Fibroblast of mammary gland (primary cell): ENCODE results near the gene RNF212B.

Source experiments
- DNase-seq: peaks from one replicate; pipeline ENCODE4 v3.0.0-alpha.2; 2010; ENCODE audit warnings: low read depth
- H3K4me3 ChIP-seq: 2 replicates; pipeline ENCODE4 v1.5.1; 2011; ENCODE audit warnings: low read depth, mild to moderate bottlenecking, low read length, moderate library complexity; ENCODE audit not compliant: control insufficient read depth
- TF ChIP-seq, protein P1 (sequence below): conservative IDR thresholded peaks from 2 replicates; pipeline ENCODE4 v1.5.1; 2011; ENCODE audit warnings: low read depth, low read length, inconsistent platforms; ENCODE audit not compliant: control insufficient read depth, insufficient read depth

Gene RNF212B

DNA sequence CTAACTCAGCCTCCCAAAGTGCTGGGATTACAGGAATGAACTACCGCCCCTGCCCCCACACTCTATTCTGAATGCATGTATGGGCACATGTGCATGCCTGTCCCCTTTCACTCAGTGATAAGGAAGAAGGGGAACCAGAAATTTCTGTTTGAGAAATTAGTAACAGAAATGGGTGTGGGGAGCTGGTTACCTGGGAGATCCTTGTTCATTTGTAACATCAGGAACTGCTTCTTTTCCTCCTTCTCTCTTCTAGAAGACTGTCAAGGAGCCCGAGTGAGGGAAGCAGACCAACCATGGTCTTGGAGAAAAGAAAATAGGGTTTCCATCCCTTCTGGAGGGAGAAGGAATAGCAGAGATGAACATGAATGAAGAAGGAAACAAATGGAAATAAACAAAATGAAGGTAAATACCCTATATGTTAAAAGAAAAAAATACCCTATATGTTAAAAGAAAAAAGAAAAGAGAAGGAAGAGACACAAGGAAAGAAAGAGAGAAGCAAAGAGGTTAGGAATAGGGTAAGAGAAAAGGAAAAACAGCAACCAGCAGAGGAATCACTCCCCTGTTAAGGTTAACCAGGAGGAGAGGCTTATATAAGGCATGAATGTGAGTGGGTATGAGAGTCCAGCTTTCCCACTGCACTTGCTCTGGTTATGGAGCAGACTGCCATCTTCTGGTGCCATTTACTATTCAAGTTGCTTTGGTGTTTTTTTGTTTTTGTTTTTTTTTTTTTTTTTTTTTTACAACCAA, 61.6 kb downstream of the RNF212B start:
- H3K4me3 ChIP-seq = no peak overlapping the region
- TF ChIP-seq, protein P1, sequence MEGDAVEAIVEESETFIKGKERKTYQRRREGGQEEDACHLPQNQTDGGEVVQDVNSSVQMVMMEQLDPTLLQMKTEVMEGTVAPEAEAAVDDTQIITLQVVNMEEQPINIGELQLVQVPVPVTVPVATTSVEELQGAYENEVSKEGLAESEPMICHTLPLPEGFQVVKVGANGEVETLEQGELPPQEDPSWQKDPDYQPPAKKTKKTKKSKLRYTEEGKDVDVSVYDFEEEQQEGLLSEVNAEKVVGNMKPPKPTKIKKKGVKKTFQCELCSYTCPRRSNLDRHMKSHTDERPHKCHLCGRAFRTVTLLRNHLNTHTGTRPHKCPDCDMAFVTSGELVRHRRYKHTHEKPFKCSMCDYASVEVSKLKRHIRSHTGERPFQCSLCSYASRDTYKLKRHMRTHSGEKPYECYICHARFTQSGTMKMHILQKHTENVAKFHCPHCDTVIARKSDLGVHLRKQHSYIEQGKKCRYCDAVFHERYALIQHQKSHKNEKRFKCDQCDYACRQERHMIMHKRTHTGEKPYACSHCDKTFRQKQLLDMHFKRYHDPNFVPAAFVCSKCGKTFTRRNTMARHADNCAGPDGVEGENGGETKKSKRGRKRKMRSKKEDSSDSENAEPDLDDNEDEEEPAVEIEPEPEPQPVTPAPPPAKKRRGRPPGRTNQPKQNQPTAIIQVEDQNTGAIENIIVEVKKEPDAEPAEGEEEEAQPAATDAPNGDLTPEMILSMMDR = peak; percentile 46
- DNase-seq = peak; percentile 78

DNA sequence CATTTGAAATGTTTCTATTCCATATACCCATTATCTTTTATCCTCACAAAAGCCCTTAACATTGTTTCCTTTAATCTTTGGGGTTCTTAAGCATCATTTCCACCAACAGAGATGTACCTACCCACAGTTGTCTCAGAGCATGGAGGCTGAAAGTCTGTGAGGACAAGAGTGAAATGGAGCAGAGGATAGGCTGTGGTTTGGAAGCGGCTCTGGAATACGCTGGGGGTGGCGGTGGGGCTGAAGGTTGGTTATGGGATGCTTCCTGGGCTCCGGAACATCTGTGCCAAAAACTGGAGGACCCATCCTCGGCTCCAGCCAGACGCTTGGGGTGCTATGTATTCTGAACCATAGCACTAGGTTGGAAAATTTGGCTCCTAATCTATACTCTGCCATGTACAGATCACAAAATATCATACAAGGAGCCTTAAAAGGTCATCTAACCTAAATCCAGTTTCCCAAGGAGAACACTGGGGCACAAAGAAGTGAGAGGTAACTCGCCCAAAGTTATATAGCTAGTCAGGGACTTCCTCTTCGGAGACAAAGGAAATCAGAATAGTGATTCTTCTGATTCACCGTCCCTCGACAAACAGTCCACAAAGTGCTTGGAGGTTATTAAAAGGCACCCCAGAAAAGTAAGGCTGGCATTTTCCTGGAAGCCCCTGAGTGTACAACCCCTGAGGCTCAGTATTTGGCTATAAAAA, 62.4 kb downstream of the RNF212B start:
- TF ChIP-seq, protein P1 = no peak
- DNase-seq = no peak
- peak overlapping the region; percentile 64 for H3K4me3 ChIP-seq

DNA sequence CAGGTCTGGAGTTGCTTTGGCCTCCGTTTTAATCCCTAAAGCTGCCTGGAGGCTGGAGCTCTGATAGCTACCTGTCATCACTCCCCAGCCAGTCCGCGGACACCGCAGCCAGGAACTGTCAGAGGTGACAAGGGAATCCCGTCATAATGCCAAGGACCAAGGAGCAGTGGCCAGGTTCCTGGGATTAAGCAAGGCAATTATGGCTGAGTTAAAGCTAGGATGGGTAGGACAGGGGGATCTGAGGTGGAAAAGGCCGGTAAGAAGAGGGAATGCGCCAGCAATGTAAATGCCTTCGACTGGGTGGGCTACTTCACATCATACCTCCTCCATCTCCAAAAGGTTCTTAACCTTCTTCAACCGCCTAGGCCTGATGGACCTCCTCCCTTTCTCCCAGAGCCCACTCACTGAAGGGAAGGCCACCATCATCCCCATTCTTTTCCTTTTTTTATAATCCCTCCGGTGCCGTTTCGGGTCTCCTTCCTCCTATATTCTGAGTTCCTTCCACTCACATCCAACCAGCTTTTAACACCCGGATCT, 63.0 kb downstream of the RNF212B start:
- peak; percentile 34 for DNase-seq
- peak overlapping the region; percentile 64 for H3K4me3 ChIP-seq
- TF ChIP-seq, protein P1 = no peak

DNA sequence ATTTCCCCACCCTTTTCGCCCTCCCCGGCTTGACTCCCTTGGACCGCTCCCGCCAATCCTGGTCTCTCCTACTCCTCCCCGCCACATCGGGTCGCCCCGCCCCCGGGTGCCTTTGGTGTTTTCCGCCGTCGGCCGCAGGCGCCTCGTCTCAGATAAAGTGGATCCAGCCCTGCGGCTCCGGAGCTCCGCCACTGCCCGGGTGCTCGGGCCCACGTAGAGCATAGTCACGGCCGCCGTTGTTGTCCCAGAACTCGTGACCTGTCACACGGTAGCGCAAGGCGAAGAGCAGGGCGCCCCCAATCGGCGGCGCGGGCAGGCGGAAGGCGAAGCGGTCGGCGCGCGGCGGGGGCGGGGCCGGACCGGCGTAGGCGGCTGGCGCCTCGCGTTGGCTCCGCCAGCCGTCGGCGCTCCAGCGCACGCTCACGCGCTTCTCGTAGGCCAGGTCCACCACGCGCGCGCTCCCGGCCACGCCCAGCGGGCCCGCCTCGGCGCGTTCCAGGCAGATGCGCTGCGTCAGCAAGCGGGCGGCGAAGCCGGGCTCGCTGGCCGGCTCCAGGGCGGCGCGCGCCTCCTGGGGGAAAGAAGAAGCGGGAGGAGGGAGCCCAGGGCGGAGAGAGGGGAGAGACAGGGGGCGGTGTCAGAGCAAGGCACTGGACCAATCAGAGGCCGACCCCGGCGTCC, 63.7 kb downstream of the RNF212B start:
- TF ChIP-seq, protein P1 = peak; percentile 39
- peak; percentile 97 for DNase-seq
- peak overlapping the region; percentile 65 for H3K4me3 ChIP-seq

DNA sequence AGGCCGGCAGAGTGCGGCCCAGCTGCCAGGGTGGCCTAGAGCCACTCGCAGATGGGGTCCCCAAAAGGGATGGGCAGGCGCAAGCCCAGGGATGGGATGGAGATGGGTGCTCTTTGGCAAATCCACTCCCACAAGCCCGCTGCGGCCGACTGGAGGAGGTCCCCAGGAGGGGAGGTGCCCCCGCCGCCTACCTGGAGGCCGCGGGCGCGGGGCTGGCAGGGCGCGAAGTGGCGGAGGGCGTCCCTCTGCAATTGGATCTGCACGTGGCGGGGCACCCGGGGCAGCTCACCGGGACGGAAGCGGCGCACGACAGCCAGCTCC, 64.2 kb downstream of the RNF212B start:
- TF ChIP-seq, protein P1 = no peak
- peak overlapping the region; percentile 65 for H3K4me3 ChIP-seq
- no peak for DNase-seq

DNA sequence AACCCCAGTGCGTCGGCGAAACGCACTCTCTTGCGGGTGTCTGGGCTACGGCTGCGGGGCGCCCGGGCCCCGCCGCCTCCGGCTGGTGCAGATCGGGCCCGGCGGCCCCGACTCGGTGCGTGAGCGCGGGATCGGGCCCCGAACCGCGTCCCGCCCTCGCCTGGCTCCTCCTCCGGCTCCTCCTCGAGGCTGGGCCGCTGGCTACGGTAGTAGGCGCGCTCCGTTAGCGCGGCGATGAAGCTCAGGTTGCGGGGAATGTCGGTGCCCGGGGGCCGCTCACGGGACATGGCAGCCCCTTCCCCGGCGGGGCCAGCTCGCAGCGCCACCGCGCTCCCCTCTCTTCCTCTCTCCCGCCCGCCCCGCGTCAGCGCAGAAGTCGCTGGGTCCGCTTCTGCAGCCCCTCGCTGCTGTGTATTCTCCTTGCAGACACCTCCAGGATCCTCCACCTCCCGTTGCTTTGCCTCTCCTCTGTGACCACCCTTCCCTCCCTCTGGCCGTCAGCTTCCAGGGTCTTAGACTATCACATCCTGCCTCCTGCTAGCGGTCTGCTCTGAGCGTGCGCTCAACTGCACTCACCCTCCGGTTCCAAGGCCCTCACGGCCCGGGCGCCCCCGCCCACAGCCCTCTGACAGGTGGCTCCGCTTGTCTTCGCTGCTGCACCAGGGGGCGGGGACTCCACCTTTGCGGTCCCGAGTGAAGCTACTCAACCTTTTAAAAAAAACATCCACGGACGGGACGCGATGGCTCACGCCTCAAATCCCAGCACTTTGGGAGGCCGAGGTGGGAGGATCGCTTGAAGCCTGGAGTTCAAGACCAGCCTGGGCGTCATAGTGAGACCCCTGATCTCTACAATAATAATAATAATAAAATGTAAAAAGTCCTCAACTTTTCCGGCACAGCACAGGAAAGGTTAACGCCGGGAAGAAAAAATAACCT, 64.8 kb downstream of the RNF212B start, which contains the start of gene PPP1R3E:
TSS of gene PPP1R3E (minus strand) at position 570 of the 936 bp plus-strand sequence. CDS start at position 287, 283 bp downstream.
- TF ChIP-seq, protein P1 = no peak
- DNase-seq = peak; percentile 43
- H3K4me3 ChIP-seq = peak within 1 kb of the TSS; percentile 65
